Fibroblast of villous mesenchyme (primary cell): ENCODE measurements around the gene SYNPO. TPM values are rescaled to one million over a fixed set of nuclear protein-coding genes. Genes with fewer than 3 reads are reported as not detected.
A peak's percentile ranks its signal among the peaks of the same experiment; 100 is the strongest.

ENCODE experiments used
- DNase-seq: peaks from one replicate; pipeline ENCODE4 v3.0.0-alpha.2; 2010; ENCODE audit warnings: low read depth
- H3K4me3 ChIP-seq: 2 replicates; pipeline ENCODE4 v1.5.1; 2011; ENCODE audit warnings: low read depth, mild to moderate bottlenecking, low read length
- CTCF ChIP-seq: IDR thresholded peaks from 2 replicates; pipeline ENCODE4 v1.5.1; 2012; ENCODE audit warnings: low read depth, mild to moderate bottlenecking, low read length; ENCODE audit not compliant: insufficient read depth
- total RNA-seq: library from RNA; depleted of rRNA; stranded (reverse); fragments of >200 nt; gene quantifications from 2 replicates; pipeline ENCODE4 v1.2.3, GENCODE V29; 2012

SYNPO gene
- total RNA-seq, 1 donor = 7.3 TPM

DNA sequence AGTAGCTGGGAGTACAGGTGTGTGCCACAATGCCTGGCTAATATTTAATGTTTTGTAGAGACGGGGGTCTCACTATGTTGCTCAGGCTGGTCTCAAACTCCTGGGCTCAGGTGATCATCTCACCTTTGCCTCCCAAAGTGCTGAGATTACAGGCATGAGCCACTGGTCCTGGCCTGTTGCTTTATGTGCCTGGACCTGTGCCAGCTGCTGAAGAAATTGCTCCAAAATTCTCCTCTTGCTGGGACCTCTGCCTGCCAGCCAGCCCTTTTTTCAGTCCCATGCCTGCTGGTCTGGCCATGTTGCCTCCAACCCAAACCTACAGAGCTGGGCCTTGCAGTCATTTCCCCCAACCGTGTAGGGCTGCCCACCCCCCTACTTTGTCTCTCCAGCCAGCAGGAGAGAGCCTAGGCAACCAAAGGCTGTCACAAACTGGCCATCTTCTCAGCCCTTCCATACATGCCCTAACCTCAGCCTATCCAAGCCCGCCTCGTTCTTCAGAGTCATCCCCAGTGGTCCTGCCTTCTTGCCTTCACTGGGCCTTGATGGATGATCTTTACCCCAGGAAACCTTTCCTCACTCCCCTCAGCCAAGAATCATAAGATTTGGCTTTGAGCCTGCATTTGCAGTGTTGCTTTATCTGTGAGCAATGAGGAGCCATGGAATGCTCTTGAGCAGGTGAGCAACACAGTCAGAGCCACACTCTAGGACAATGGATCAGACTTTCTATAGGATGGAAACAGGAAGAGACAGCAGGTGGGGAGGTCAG, 27.4 kb upstream of the SYNPO start:
- no peak overlapping the region for H3K4me3 ChIP-seq
- DNase-seq = no peak
- TF ChIP-seq CTCF = no peak

DNA sequence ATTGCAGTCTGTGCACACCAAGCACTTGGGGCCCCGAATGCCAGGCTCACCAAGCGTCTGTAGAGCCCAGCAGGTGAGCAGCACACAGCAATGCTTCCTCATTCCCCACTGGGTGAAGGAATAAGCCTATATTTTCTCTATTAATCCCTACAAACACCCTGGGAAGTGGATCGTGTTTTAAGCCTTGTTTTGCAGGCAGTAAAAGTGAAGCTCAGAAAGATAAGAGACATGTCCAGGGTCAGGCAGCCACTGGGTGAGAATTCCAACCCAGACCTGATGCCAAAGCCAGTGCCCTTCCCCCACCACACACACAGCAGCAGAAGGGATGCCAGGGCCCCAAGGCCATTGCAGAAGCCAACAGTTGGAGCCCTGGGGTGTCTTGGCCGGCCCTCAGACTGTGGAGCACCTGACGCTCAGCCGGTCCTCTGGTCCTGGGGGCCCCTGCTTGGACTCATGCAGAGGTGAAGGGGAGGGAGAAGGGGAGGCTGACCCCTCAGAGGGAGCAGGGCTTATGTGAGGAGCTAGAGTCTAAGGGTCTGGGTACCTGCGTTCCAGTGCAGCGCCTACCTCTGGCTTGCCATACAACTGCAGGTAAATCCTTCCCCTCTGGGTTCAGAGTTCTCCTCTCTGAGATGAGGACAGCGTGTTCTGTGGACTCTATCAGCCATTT, 26.3 kb upstream of the SYNPO start:
- DNase-seq = no peak
- H3K4me3 ChIP-seq = no peak overlapping the region

GRCh38 chr5:150614661-150615060, 25.8 kb upstream of the SYNPO start:
- DNase-seq = no peak
- no peak for TF ChIP-seq CTCF
- H3K4me3 ChIP-seq = no peak overlapping the region

More for the DNA sequence above, 26.3 kb upstream of the SYNPO start:
- peak; percentile 13 for TF ChIP-seq CTCF

DNA sequence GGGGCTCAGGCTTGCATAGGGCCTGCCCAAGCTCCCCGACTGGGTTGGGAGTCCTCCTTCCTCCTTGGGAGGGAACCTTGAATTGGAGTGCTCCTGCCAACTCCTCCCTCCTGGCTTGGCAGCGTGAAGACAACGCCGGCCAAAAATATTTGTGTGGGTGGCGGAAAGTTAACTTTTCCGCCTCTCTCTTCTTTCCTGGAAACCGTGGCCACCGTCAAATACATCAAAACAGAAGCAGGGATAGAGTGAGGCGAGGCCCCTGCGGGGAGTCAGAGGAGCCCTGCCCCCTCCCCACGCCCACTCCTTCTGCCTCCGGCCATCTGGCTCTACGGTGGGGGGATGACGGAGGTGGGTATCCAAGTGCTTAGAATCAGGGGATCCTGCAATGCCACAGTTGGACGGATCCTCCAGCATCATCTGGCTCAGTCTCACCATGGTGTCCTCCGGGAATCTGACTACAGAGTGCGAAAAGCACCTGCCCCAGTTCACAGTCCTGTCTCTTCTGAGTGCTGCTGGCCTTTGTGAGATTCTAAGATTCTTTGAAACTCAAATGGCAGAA, 25.2 kb upstream of the SYNPO start:
- DNase-seq = no peak
- no peak for TF ChIP-seq CTCF
- H3K4me3 ChIP-seq = no peak overlapping the region

DNA sequence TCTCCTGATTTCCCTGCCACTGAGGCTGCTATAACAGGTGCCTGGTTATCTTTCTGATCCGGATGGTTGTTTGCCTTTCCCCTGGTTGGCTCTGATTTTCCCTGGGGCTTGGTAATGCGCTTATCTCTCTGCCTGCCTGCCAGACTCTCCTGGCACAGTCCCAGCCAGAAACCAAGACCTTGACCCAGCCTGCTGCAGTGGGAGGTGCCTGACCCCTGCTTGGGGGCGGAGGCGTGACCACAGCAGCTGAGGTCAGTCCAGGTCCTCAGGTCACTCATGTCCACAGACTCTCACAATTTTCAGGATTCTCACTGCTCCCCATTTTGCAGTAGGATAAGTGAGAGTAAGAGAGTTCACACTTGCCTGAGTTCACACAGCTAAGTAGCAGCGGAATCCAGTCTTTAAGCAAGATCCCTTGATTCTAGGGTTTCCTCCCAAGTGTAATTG, 24.4 kb upstream of the SYNPO start:
- peak; percentile 75 for DNase-seq
- no peak overlapping the region for H3K4me3 ChIP-seq
- no peak for TF ChIP-seq CTCF

DNA sequence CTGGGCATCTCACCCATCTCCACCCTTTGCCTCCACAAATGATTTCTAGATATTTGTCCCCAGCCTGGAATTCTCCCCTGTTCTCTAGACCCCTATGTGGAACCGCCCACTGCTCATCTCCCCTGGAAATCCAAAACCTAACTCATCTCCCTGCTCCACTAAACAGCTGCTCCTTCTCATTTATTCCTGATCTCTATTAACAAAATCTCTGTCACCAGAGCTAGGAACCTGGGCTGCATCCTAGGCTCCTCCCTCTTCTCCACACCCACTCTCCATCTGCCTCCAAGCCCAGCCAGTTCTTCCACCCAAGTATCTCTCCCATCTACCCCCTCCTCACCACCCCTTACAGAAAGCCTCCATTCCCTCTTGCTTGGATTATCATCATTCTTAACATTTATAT, 24.0 kb upstream of the SYNPO start:
- DNase-seq = no peak
- no peak for TF ChIP-seq CTCF
- H3K4me3 ChIP-seq = no peak overlapping the region
